Measurements from ENCODE around the gene SCARB2. TPM values are rescaled to one million over a fixed set of nuclear protein-coding genes. Genes with fewer than 3 reads are reported as not detected.
A peak's percentile ranks its signal among the peaks of the same experiment; 100 is the strongest.
"Not testable (repeated sequence)": the region's sequence is repeated elsewhere in the genome, so short reads cannot be mapped to it uniquely, and the experiment has no call there.

Gene SCARB2
- 10 to 100 TPM; 22.3 to 23.2 TPM for total RNA-seq

GRCh38 chr4:76213415-76214176 lies at the start of gene SCARB2:
Gene SCARB2, minus strand, starts transcription at chr4:76213824. Its CDS starts 281 bp downstream, at chr4:76213543.
- peak within 1 kb of the TSS; percentile 61 for H3K27ac Mint-ChIP-seq
- no peaks in the 10 kb centered on the region for H3K9me3 Mint-ChIP-seq
- H3K36me3 Mint-ChIP-seq (ENCODE audit: low read depth), result no peaks in the 10 kb centered on the region
- POLR2A ChIA-PET, result interaction anchor here (0.7 to 2.7 kb wide), 7 partner anchors 9 to 273 kb away, joined by 3 to 12 read pairs (median 3); partner anchors contain the start of genes NAAA and NUP54
- peak; percentile 76 for DNase-seq
- CTCF ChIA-PET, result interaction anchor here (0.6 to 3.8 kb wide), 5 partner anchors 14 to 227 kb away, joined by 3 to 15 read pairs (median 4); partner anchors contain the start of gene STBD1
- peak within 1 kb of the TSS; percentile 79 for H3K4me3 Mint-ChIP-seq
- H3K4me1 Mint-ChIP-seq, result peaks cover 34% of the 10 kb centered on the region
- no peaks in the 10 kb centered on the region for H3K27me3 Mint-ChIP-seq

- H3K4me1 Mint-ChIP-seq, result no peaks in the 10 kb centered on the region
- H3K9me3 Mint-ChIP-seq, result no peaks in the 10 kb centered on the region
- ChIA-PET POLR2A (no interaction called here), CTCF (no interaction called here)
- no peak overlapping the region for H3K27ac Mint-ChIP-seq
- H3K4me3 Mint-ChIP-seq, result no peak overlapping the region
- DNase-seq, result no peak
- H3K36me3 Mint-ChIP-seq (ENCODE audit: low read depth), result no peaks in the 10 kb centered on the region
- peaks cover 32% of the 10 kb centered on the region for H3K27me3 Mint-ChIP-seq
These were observed 46.9 kb upstream of the SCARB2 start for GRCh38 chr4:76260571-76260970.

GRCh38 chr4:76257824-76258223 lies 44.2 kb upstream of the SCARB2 start:
- Mint-ChIP-seq H3K27ac (no peak overlapping the region), H3K36me3 (ENCODE audit: low read depth) (no peaks in the 10 kb centered on the region), H3K4me1 (no peaks in the 10 kb centered on the region), H3K27me3 (peaks cover 51% of the 10 kb centered on the region), H3K9me3 (no peaks in the 10 kb centered on the region), H3K4me3 (no peak overlapping the region)
- no peak for DNase-seq
- ChIA-PET CTCF (no interaction called here), POLR2A (no interaction called here)

GRCh38 chr4:76256968-76257367 lies 43.3 kb upstream of the SCARB2 start:
- ChIA-PET CTCF (no interaction called here), POLR2A (no interaction called here)
- no peaks in the 10 kb centered on the region for H3K4me1 Mint-ChIP-seq
- no peak for DNase-seq
- H3K9me3 Mint-ChIP-seq, result no peaks in the 10 kb centered on the region
- H3K27me3 Mint-ChIP-seq, result peaks cover 55% of the 10 kb centered on the region
- no peak overlapping the region for H3K27ac Mint-ChIP-seq
- H3K36me3 Mint-ChIP-seq (ENCODE audit: low read depth), result no peaks in the 10 kb centered on the region
- no peak overlapping the region for H3K4me3 Mint-ChIP-seq

DNA sequence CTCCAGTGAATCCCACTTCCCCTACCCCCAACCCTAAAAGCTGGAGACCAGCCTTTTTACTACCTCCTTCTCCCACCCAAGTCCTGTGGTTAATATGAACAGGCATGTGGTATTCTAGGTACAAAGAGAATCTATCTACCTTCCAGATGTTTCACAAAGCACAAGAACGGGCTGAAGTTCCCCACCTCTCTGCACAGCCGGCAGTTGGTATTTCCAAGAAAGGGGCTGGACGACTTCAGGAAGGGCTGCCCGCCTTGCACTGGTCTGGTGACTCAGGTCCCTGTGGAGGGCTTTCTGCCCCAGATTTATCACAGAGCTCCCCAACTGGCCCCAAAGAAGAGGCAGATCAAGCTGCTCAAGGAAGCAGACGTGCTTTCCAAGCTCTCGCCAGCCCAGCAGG lies 42.4 kb upstream of the SCARB2 start:
- Mint-ChIP-seq H3K4me3 (no peak overlapping the region), H3K27me3 (peaks cover 56% of the 10 kb centered on the region), H3K9me3 (no peaks in the 10 kb centered on the region), H3K36me3 (ENCODE audit: low read depth) (no peaks in the 10 kb centered on the region), H3K27ac (no peak overlapping the region), H3K4me1 (peaks cover 7% of the 10 kb centered on the region)
- ChIA-PET POLR2A (no interaction called here), CTCF (interaction anchor here (2.6 kb wide), 1 partner anchor 123 kb away, joined by 6 read pairs; no protein-coding TSS in a partner anchor)
- DNase-seq, result no peak

GRCh38 chr4:76253511-76253910 lies 39.9 kb upstream of the SCARB2 start:
- H3K36me3 Mint-ChIP-seq (ENCODE audit: low read depth), result no peaks in the 10 kb centered on the region
- peaks cover 62% of the 10 kb centered on the region for H3K27me3 Mint-ChIP-seq
- H3K9me3 Mint-ChIP-seq, result no peaks in the 10 kb centered on the region
- H3K4me1 Mint-ChIP-seq, result peaks cover 10% of the 10 kb centered on the region
- no peak for DNase-seq
- H3K4me3 Mint-ChIP-seq, result no peak overlapping the region
- CTCF ChIA-PET, result interaction anchor here (0.7 to 2.6 kb wide), 3 partner anchors 11 to 125 kb away, joined by 3 to 8 read pairs (median 6); no protein-coding TSS in a partner anchor
- H3K27ac Mint-ChIP-seq, result no peak overlapping the region
- POLR2A ChIA-PET, result no interaction called here

DNA sequence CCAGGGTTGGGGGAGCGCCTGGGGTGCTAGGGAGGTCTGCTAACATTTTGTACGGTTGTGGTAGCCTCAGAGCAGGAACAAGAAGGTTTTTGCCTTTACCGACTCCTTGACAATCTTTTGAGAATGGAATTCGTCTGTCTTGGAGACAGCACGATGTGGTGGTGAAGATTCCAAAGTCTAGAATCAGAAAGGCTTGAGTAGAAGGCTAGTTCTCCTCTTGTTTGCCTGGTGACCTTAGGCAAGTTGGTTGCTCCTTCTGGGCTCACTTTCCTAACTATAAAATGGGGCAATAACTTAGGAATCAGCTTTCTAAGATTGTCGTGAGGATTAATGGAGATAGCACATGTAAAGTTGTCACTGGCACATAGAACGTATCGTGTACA lies 38.6 kb upstream of the SCARB2 start:
- POLR2A ChIA-PET, result interaction anchor here (1.0 kb wide), 1 partner anchor 54 kb away, joined by 3 read pairs; the partner anchor contains the start of gene STBD1
- CTCF ChIA-PET, result interaction anchor here (0.7 to 2.6 kb wide), 3 partner anchors 49 to 125 kb away, joined by 3 to 8 read pairs (median 8); no protein-coding TSS in a partner anchor

GRCh38 chr4:76251441-76252270 lies 38.0 kb upstream of the SCARB2 start, which contains the start of gene FAM47E:
Gene FAM47E, plus strand, starts transcription at chr4:76251721. Its CDS starts 26 bp downstream, at chr4:76251747.
- DNase-seq, result peak; percentile 49
- Mint-ChIP-seq H3K27ac (no peak within 1 kb of the TSS), H3K4me1 (peaks cover 10% of the 10 kb centered on the region), H3K9me3 (no peaks in the 10 kb centered on the region), H3K36me3 (ENCODE audit: low read depth) (no peaks in the 10 kb centered on the region), H3K4me3 (peak within 1 kb of the TSS; percentile 70), H3K27me3 (peaks cover 69% of the 10 kb centered on the region)
- ChIA-PET CTCF (interaction anchor here (1.0 to 3.7 kb wide), 5 partner anchors 16 to 126 kb away, joined by 3 to 13 read pairs (median 3); no protein-coding TSS in a partner anchor), POLR2A (interaction anchor here (1.0 to 1.2 kb wide), 2 partner anchors 37 to 54 kb away, joined by 3 read pairs; partner anchors contain the start of gene STBD1)

More for the DNA sequence above, 38.6 kb upstream of the SCARB2 start:
- H3K9me3 Mint-ChIP-seq, result no peaks in the 10 kb centered on the region
- no peak overlapping the region for H3K27ac Mint-ChIP-seq
- H3K4me3 Mint-ChIP-seq, result no peak overlapping the region
- peaks cover 10% of the 10 kb centered on the region for H3K4me1 Mint-ChIP-seq
- H3K36me3 Mint-ChIP-seq (ENCODE audit: low read depth), result no peaks in the 10 kb centered on the region
- no peak for DNase-seq
- peaks cover 67% of the 10 kb centered on the region for H3K27me3 Mint-ChIP-seq

GRCh38 chr4:76250962-76251361 lies 37.3 kb upstream of the SCARB2 start:
- H3K4me1 Mint-ChIP-seq, result peaks cover 10% of the 10 kb centered on the region
- no peak overlapping the region for H3K27ac Mint-ChIP-seq
- no peaks in the 10 kb centered on the region for H3K36me3 Mint-ChIP-seq (ENCODE audit: low read depth)
- peak overlapping the region; percentile 70 for H3K4me3 Mint-ChIP-seq
- POLR2A ChIA-PET, result interaction anchor here (1.2 kb wide), 1 partner anchor 36 kb away, joined by 3 read pairs; no protein-coding TSS in a partner anchor
- no peak for DNase-seq
- no peaks in the 10 kb centered on the region for H3K9me3 Mint-ChIP-seq
- H3K27me3 Mint-ChIP-seq, result peaks cover 70% of the 10 kb centered on the region
- CTCF ChIA-PET, result interaction anchor here (1.0 to 3.7 kb wide), 4 partner anchors 15 to 126 kb away, joined by 3 to 13 read pairs (median 3); no protein-coding TSS in a partner anchor

GRCh38 chr4:76246852-76247251 lies 33.2 kb upstream of the SCARB2 start:
- ChIA-PET CTCF (interaction anchor here (1.9 kb wide), 1 partner anchor 130 kb away, joined by 6 read pairs; no protein-coding TSS in a partner anchor), POLR2A (no interaction called here)
- H3K9me3 Mint-ChIP-seq, result no peaks in the 10 kb centered on the region
- no peak for DNase-seq
- H3K36me3 Mint-ChIP-seq (ENCODE audit: low read depth), result no peaks in the 10 kb centered on the region
- H3K4me1 Mint-ChIP-seq, result peaks cover 9% of the 10 kb centered on the region
- no peak overlapping the region for H3K27ac Mint-ChIP-seq
- peaks cover 48% of the 10 kb centered on the region for H3K27me3 Mint-ChIP-seq
- H3K4me3 Mint-ChIP-seq, result no peak overlapping the region

DNA sequence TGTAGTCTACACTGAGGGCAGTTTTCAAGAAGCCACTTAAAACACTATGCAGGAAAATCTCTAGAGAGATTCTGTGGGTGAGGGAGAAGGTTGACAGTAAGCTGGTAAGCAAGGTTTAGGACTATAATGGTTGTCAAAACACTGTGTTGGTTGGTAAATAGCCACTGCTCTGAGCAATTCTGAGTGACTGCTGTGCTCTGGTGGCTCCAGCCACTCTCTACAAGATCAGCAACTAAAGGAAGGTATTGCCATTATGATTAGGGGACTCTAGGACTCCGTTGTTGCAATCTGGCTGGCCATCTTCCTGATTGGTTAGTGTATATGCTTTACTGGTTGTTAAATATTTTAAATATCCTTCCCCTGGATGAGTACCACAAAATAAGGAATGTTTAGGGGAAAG lies 32.4 kb upstream of the SCARB2 start:
- ChIA-PET CTCF (interaction anchor here (1.9 kb wide), 1 partner anchor 131 kb away, joined by 6 read pairs; no protein-coding TSS in a partner anchor), POLR2A (no interaction called here)
- H3K4me1 Mint-ChIP-seq, result peaks cover 4% of the 10 kb centered on the region
- no peak overlapping the region for H3K27ac Mint-ChIP-seq
- H3K36me3 Mint-ChIP-seq (ENCODE audit: low read depth), result no peaks in the 10 kb centered on the region
- H3K9me3 Mint-ChIP-seq, result no peaks in the 10 kb centered on the region
- no peak overlapping the region for H3K4me3 Mint-ChIP-seq
- peaks cover 46% of the 10 kb centered on the region for H3K27me3 Mint-ChIP-seq
- no peak for DNase-seq

- DNase-seq; H3K27ac Mint-ChIP-seq; CTCF ChIA-PET; H3K9me3 Mint-ChIP-seq; H3K4me1 Mint-ChIP-seq; POLR2A ChIA-PET; H3K4me3 Mint-ChIP-seq; H3K36me3 Mint-ChIP-seq (ENCODE audit: low read depth): not testable (repeated sequence)
- H3K27me3 Mint-ChIP-seq, result peaks cover 45% of the 10 kb centered on the region
These were observed 30.3 kb upstream of the SCARB2 start for GRCh38 chr4:76243877-76244276.

DNA sequence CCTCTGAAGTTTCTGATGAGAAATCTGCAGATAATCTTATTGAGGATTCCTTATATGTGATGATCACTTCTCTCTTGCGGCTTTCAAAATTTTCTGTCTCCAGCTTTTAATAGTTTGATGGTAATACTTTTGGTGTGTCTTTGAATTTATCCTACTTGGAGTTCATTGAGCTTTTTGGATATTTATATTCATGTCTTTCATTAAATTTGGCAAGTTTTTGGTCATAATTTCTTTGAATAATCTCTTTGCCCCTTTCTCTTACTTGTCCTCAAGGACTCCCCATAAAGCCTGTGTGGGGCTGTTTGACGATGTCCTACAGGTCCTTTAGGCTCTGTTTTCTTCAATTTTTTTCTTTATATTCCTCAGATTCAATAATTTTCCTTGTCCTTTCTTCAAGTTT lies 26.6 kb upstream of the SCARB2 start:
- CTCF ChIA-PET, result no interaction called here
- H3K36me3 Mint-ChIP-seq (ENCODE audit: low read depth), result peaks cover 3% of the 10 kb centered on the region
- no peak overlapping the region for H3K4me3 Mint-ChIP-seq
- no peaks in the 10 kb centered on the region for H3K4me1 Mint-ChIP-seq
- H3K27ac Mint-ChIP-seq, result no peak overlapping the region
- POLR2A ChIA-PET, result no interaction called here
- DNase-seq, result no peak
- peaks cover 5% of the 10 kb centered on the region for H3K9me3 Mint-ChIP-seq
- peaks cover 35% of the 10 kb centered on the region for H3K27me3 Mint-ChIP-seq

Data from activated CD4-positive, alpha-beta memory T cell treated with anti-CD3 and anti-CD28 coated beads, Interleukin-2, amount 10 ng/mL, durations not matched to agents 7 days and 5 days (primary cell).